Hepatocyte (in vitro differentiated cells): ENCODE measurements around the gene OBP2B. TPM values are rescaled to one million over a fixed set of nuclear protein-coding genes. Genes with fewer than 3 reads are reported as not detected.
"Not testable (repeated sequence)": the region's sequence is repeated elsewhere in the genome, so short reads cannot be mapped to it uniquely, and the experiment has no call there.

Experiments used
- DNase-seq: peaks from one replicate; pipeline ENCODE4 v3.0.0-alpha.2; 2016; ENCODE audit warnings: low spot score
- H2AFZ ChIP-seq: fragments of 200-600 bp; sonication (generic); 2 replicates; pipeline ENCODE4 v1.6.0; 2016; ENCODE audit warnings: antibody characterized with exemption, mild to moderate bottlenecking
- H3K27ac ChIP-seq: fragments of 200-600 bp; sonication (generic); 2 replicates; pipeline ENCODE4 v1.5.1; 2016; ENCODE audit warnings: mild to moderate bottlenecking
- H3K27me3 ChIP-seq: fragments of 200-600 bp; sonication (generic); 2 replicates; pipeline ENCODE4 v1.6.1; 2016
- H3K36me3 ChIP-seq: fragments of 200-600 bp; sonication (generic); replicated peaks from 2 replicates; pipeline ENCODE4 v1.5.1; 2016; ENCODE audit warnings: low read depth; ENCODE audit not compliant: insufficient read depth
- H3K4me1 ChIP-seq: fragments of 200-600 bp; sonication (generic); 2 replicates; pipeline ENCODE4 v1.5.1; 2016; ENCODE audit warnings: mild to moderate bottlenecking, moderate library complexity; ENCODE audit not compliant: insufficient read depth
- H3K4me2 ChIP-seq: fragments of 200-600 bp; sonication (generic); 2 replicates; pipeline ENCODE4 v1.6.0; 2016
- H3K4me3 ChIP-seq: fragments of 200-600 bp; sonication (generic); 2 replicates; pipeline ENCODE4 v1.5.1; 2016; ENCODE audit warnings: mild to moderate bottlenecking
- H3K79me2 ChIP-seq: fragments of 200-600 bp; sonication (generic); 2 replicates; pipeline ENCODE4 v1.6.0; 2017; ENCODE audit warnings: mild to moderate bottlenecking
- H3K9me2 ChIP-seq: fragments of 200-600 bp; sonication (generic); replicated peaks from 2 replicates; pipeline ENCODE4 v1.6.0; 2017; ENCODE audit warnings: mild to moderate bottlenecking; ENCODE audit not compliant: insufficient read depth
- H3K9me3 ChIP-seq: fragments of 200-600 bp; sonication (generic); 2 replicates; pipeline ENCODE4 v1.5.1; 2016; ENCODE audit warnings: low read depth, mild to moderate bottlenecking
- H4K20me1 ChIP-seq: fragments of 200-600 bp; sonication (generic); 2 replicates; pipeline ENCODE4 v1.6.0; 2016; ENCODE audit warnings: mild to moderate bottlenecking; ENCODE audit not compliant: insufficient read depth, poor library complexity, severe bottlenecking
- CTCF ChIP-seq: fragments of 200-600 bp; sonication (generic); IDR thresholded peaks from 2 replicates; pipeline ENCODE4 v1.5.1; 2016; ENCODE audit warnings: antibody characterized with exemption, mild to moderate bottlenecking; ENCODE audit not compliant: poor library complexity
- EZH2 ChIP-seq: fragments of 200-600 bp; sonication (generic); IDR thresholded peaks from 2 replicates; pipeline ENCODE4 v1.6.1; 2016; ENCODE audit warnings: antibody characterized with exemption, mild to moderate bottlenecking, borderline replicate concordance
- EZH2phosphoT487 ChIP-seq: fragments of 200-600 bp; sonication (generic); IDR thresholded peaks from one replicate; pipeline ENCODE4 v1.6.1; 2018; ENCODE audit warnings: antibody characterized with exemption, mild to moderate bottlenecking, low read depth, moderate library complexity; ENCODE audit not compliant: unreplicated experiment, severe bottlenecking
- WGBS: methylation state at CpG from one replicate; pipeline ENCODE4 v1.1.6; 2016; ENCODE audit warnings: low lambda C conversion rate; ENCODE audit errors: missing lambda C conversion rate; 5-methylcytosine and 5-hydroxymethylcytosine counted together
- polyA plus RNA-seq: library from polyadenylated mRNA; unstranded; fragments of >200 nt; fragmentation: Nextera tagmentation; extraction: Ambion mirVana; gene quantifications from 2 replicates; pipeline ENCODE4 v1.2.1, GENCODE V29; 2016
- total RNA-seq: library from RNA; depleted of rRNA; stranded (reverse); fragments of >200 nt; gene quantifications from 2 replicates; pipeline ENCODE4 v1.2.3, GENCODE V29; 2014

The OBP2B gene
- total and polyA plus RNA-seq, 2 experiments from 2014 or later, result not detected

- H4K20me1 ChIP-seq, result no peaks in the 10 kb centered on the region
- no peaks in the 10 kb centered on the region for H3K9me3 ChIP-seq
- H3K79me2 ChIP-seq, result no peaks in the 10 kb centered on the region
- no peaks in the 10 kb centered on the region for H3K27me3 ChIP-seq
- H3K4me1 ChIP-seq, result no peaks in the 10 kb centered on the region
- DNase-seq, result no peak
- no peaks in the 10 kb centered on the region for H3K9me2 ChIP-seq
- no peak overlapping the region for H2AFZ ChIP-seq
- H3K4me3 ChIP-seq, result no peak overlapping the region
- no peak for TF ChIP-seq EZH2phosphoT487
- no peak for TF ChIP-seq EZH2
- no peak for TF ChIP-seq CTCF
- no peaks in the 10 kb centered on the region for H3K36me3 ChIP-seq
- WGBS, result 86% methylated on average over 25 of the region's 25 CpGs
- H3K4me2 ChIP-seq, result no peak overlapping the region
- no peak overlapping the region for H3K27ac ChIP-seq
These were observed 17.4 kb upstream of the OBP2B start for GRCh38 chr9:133226219-133227171.

GRCh38 chr9:133225171-133226011, 16.3 kb upstream of the OBP2B start:
- H4K20me1 ChIP-seq, result no peaks in the 10 kb centered on the region
- no peak for DNase-seq
- no peaks in the 10 kb centered on the region for H3K79me2 ChIP-seq
- H3K27ac ChIP-seq, result no peak overlapping the region
- no peak overlapping the region for H2AFZ ChIP-seq
- no peaks in the 10 kb centered on the region for H3K4me1 ChIP-seq
- H3K9me2 ChIP-seq, result no peaks in the 10 kb centered on the region
- no peaks in the 10 kb centered on the region for H3K9me3 ChIP-seq
- H3K4me3 ChIP-seq, result no peak overlapping the region
- H3K36me3 ChIP-seq, result no peaks in the 10 kb centered on the region
- H3K4me2 ChIP-seq, result no peak overlapping the region
- no peaks in the 10 kb centered on the region for H3K27me3 ChIP-seq
- WGBS, result 81% methylated on average over 37 of the region's 38 CpGs
- no peak for TF ChIP-seq EZH2
- TF ChIP-seq CTCF, result no peak
- TF ChIP-seq EZH2phosphoT487, result no peak

- Histone ChIP-seq H3K9me2 (no peaks in the 10 kb centered on the region), H2AFZ (no peak overlapping the region), H3K79me2 (no peaks in the 10 kb centered on the region), H3K9me3 (no peaks in the 10 kb centered on the region), H4K20me1 (no peaks in the 10 kb centered on the region), H3K27ac (no peak overlapping the region), H3K27me3 (no peaks in the 10 kb centered on the region), H3K4me2 (no peak overlapping the region), H3K4me3 (no peak overlapping the region), H3K36me3 (no peaks in the 10 kb centered on the region), H3K4me1 (no peaks in the 10 kb centered on the region)
- no peak for DNase-seq
- WGBS, result 92% methylated on average over 12 of the region's 12 CpGs
- TF ChIP-seq CTCF, result no peak
- TF ChIP-seq EZH2, result no peak
- no peak for TF ChIP-seq EZH2phosphoT487
These were observed 15.7 kb upstream of the OBP2B start for GRCh38 chr9:133224762-133225161.

GRCh38 chr9:133223159-133223756, 14.2 kb upstream of the OBP2B start:
- H3K9me3 ChIP-seq, H3K36me3 ChIP-seq, H2AFZ ChIP-seq, H3K4me2 ChIP-seq, H3K4me3 ChIP-seq, H3K27me3 ChIP-seq, H3K79me2 ChIP-seq, H3K27ac ChIP-seq, H4K20me1 ChIP-seq, H3K9me2 ChIP-seq, H3K4me1 ChIP-seq: not testable (repeated sequence)
- 50% methylated on average over 12 of the region's 13 CpGs for WGBS
- DNase-seq, result peak; percentile 30

- H3K36me3 ChIP-seq, H4K20me1 ChIP-seq, H3K79me2 ChIP-seq, H3K4me3 ChIP-seq, H3K27me3 ChIP-seq, H3K27ac ChIP-seq, H3K9me3 ChIP-seq, H2AFZ ChIP-seq, H3K4me1 ChIP-seq, DNase-seq, H3K4me2 ChIP-seq, H3K9me2 ChIP-seq: not testable (repeated sequence)
- 86% methylated on average over 12 of the region's 12 CpGs for WGBS
These were observed 12.9 kb upstream of the OBP2B start for GRCh38 chr9:133221994-133222393.
